Endothelial cell of umbilical vein (primary cell): Measurements from ENCODE around the gene MMP28. TPM values are rescaled to one million over a fixed set of nuclear protein-coding genes. Genes with fewer than 3 reads are reported as not detected.

Experiments used
- BruUV-seq: library from RNA; stranded (reverse); fragments of 400-500 nt; replicated peaks from 2 replicates; lab custom pipeline; 2021; lab: Mats Ljungman, UMichigan
- CTCF ChIA-PET: fragments of 300-600, 350-600 bp; sonication (Branson Sonifier 250); formaldehyde crosslinking; loops from one replicate; lab custom pipeline; 2021; ENCODE audit warnings: antibody characterized with exemption, inconsistent platforms; lab: Charles Lee
- POLR2A ChIA-PET: fragments of 300-600, 350-600 bp; sonication (Branson Sonifier 250); formaldehyde crosslinking; loops from one replicate; lab custom pipeline; 2021; ENCODE audit warnings: antibody characterized with exemption, inconsistent platforms; lab: Charles Lee
- DNase-seq: peaks from one replicate; pipeline ENCODE4 v3.0.0-alpha.2; 2011; ENCODE audit warnings: low read depth, low spot score
- FAIRE-seq: peaks from 2 replicates; lab custom pipeline; 2011; peaks lifted over from hg19 to GRCh38; lab: Jason Lieb, UNC
- H2AFZ ChIP-seq: 2 replicates; pipeline ENCODE4 v1.6.0; 2012; ENCODE audit warnings: low read depth, low read length, control low read depth, inconsistent platforms
- H3K27ac ChIP-seq: 2 replicates; pipeline ENCODE4 v1.5.1; 2011; ENCODE audit warnings: low read depth, mild to moderate bottlenecking, control low read depth, low read length, moderate library complexity; ENCODE audit not compliant: insufficient read depth
- H3K27me3 ChIP-seq, 2 experiments: 2 replicates each; pipeline versions ENCODE4 v1.6.0 to v1.6.1; 2011; ENCODE audit warnings: low read length in 2 of 2, mixed read lengths in 1 of 2; ENCODE audit not compliant: control insufficient read depth in 2 of 2, insufficient read depth in 2 of 2
- H3K36me3 ChIP-seq, 2 experiments: 2 replicates in 1 of 2; 3 replicates in 1 of 2; pipeline ENCODE4 v1.5.1; 2011; ENCODE audit warnings: low read length in 2 of 2, mild to moderate bottlenecking in 1 of 2, moderate library complexity in 1 of 2; ENCODE audit not compliant: control insufficient read depth in 2 of 2, insufficient read depth in 2 of 2; ENCODE audit errors: extremely low read depth in 1 of 2
- H3K4me1 ChIP-seq: 3 replicates; pipeline ENCODE4 v1.5.1; 2011; ENCODE audit warnings: mild to moderate bottlenecking, low read length; ENCODE audit not compliant: control insufficient read depth, insufficient read depth; ENCODE audit errors: extremely low read depth
- H3K4me2 ChIP-seq: 2 replicates; pipeline ENCODE4 v1.6.1; 2011; ENCODE audit warnings: low read length, control low read depth, mixed read lengths; ENCODE audit not compliant: insufficient read depth
- H3K4me3 ChIP-seq, 3 experiments: fragments of 200-600 bp in 1 of 3; sonication (generic), shearing (Covaris generic) in 1 of 3; replicated peaks in 1 of 3; 2 replicates each; pipeline ENCODE4 v1.5.1; 2011 to 2016; ENCODE audit warnings: control low read depth in 3 of 3, low read length in 3 of 3, mild to moderate bottlenecking in 2 of 3, inconsistent platforms in 1 of 3, low read depth in 1 of 3, moderate library complexity in 1 of 3; ENCODE audit not compliant: insufficient read depth in 1 of 3
- H3K79me2 ChIP-seq: 2 replicates; pipeline ENCODE4 v1.6.0; 2012; ENCODE audit warnings: low read length, inconsistent platforms; ENCODE audit not compliant: control insufficient read depth, insufficient read depth
- H3K9ac ChIP-seq: replicated peaks from 2 replicates; pipeline ENCODE3; 2011; ENCODE audit warnings: low read length, control low read depth; ENCODE audit not compliant: insufficient read depth; ENCODE audit errors: extremely low read depth
- H3K9me1 ChIP-seq: replicated peaks from 3 replicates; pipeline ENCODE4 v1.6.0; 2011; ENCODE audit warnings: mild to moderate bottlenecking, low read length; ENCODE audit not compliant: control insufficient read depth, insufficient read depth; ENCODE audit errors: extremely low read depth
- H3K9me3 ChIP-seq: replicated peaks from 2 replicates; pipeline ENCODE4 v1.5.1; 2012; ENCODE audit warnings: low read length, inconsistent platforms; ENCODE audit not compliant: control insufficient read depth, insufficient read depth
- H4K20me1 ChIP-seq: replicated peaks from 2 replicates; pipeline ENCODE3; 2011; ENCODE audit warnings: mild to moderate bottlenecking, low read length; ENCODE audit not compliant: control insufficient read depth, insufficient read depth; ENCODE audit errors: extremely low read depth
- CTCF ChIP-seq, 2 donors: IDR thresholded peaks; 1 replicate in 1 of 2; 2 replicates in 1 of 2; pipeline ENCODE4 v1.5.1; 2011; ENCODE audit warnings: low read length in 2 of 2, mild to moderate bottlenecking in 2 of 2, moderate library complexity in 2 of 2, control low read depth in 1 of 2, inconsistent platforms in 1 of 2, low read depth in 1 of 2; ENCODE audit not compliant: insufficient read depth in 1 of 2; ENCODE audit errors: extremely low read depth in 1 of 2
- EZH2 ChIP-seq: IDR thresholded peaks from 2 replicates; pipeline ENCODE4 v1.6.1; 2012; ENCODE audit warnings: borderline replicate concordance, low read depth, mild to moderate bottlenecking, moderate library complexity, low read length, inconsistent platforms; ENCODE audit not compliant: severe bottlenecking
- FOS ChIP-seq: IDR thresholded peaks from 2 replicates; pipeline ENCODE4 v1.6.1; 2011; ENCODE audit warnings: mild to moderate bottlenecking, low read length, moderate library complexity, borderline replicate concordance; ENCODE audit not compliant: insufficient read depth
- GATA2 ChIP-seq: IDR thresholded peaks from 2 replicates; pipeline ENCODE4 v1.7.0; 2011; ENCODE audit warnings: low read depth, mild to moderate bottlenecking, moderate library complexity, mixed read lengths, low read length; ENCODE audit not compliant: insufficient read length, insufficient read depth
- JUN ChIP-seq: IDR thresholded peaks from 2 replicates; pipeline ENCODE4 v1.6.1; 2011; ENCODE audit warnings: borderline replicate concordance, low read depth; ENCODE audit not compliant: insufficient read length, insufficient read depth
- MAX ChIP-seq: IDR thresholded peaks from 2 replicates; pipeline ENCODE4 v1.6.1; 2011; ENCODE audit not compliant: insufficient read depth, insufficient read length
- MYC ChIP-seq: IDR thresholded peaks from one replicate; pipeline ENCODE4 v1.6.1; 2011; ENCODE audit warnings: mild to moderate bottlenecking, low read depth, low read length
- POLR2A ChIP-seq: IDR thresholded peaks from 2 replicates; pipeline ENCODE4 v1.6.1; 2012; ENCODE audit warnings: low read depth, mild to moderate bottlenecking, control low read depth, low read length
- POLR2AphosphoS5 ChIP-seq: IDR thresholded peaks from 2 replicates; pipeline ENCODE4 v1.6.1; 2012; ENCODE audit warnings: low read depth, mild to moderate bottlenecking, control low read depth, low read length, moderate library complexity; ENCODE audit not compliant: insufficient read depth
- dilution Hi-C: fragments of 300-500 bp; cut with MboI; formaldehyde crosslinking; loops from one replicate; pipeline ENCODE4 v1.15.0; 2019; ENCODE audit warnings: low sequenced_read_pairs; ENCODE audit not compliant: extremely low pct_ligation_motif_present
- intact Hi-C: fragments of 100-400 bp; cut with micrococcal nuclease; formaldehyde crosslinking; loops from one replicate; pipeline ENCODE4 v1.10.0; 2022
- polyA plus RNA-seq, 4 experiments: library from polyadenylated mRNA; depleted of rRNA in 3 of 4; stranded (reverse) in 3 of 4; unstranded in 1 of 4; fragments of >200 nt; gene quantifications; 2 replicates each; pipeline versions ENCODE4 v1.2.1 to v1.2.3, GENCODE V29; 2011 to 2012; ENCODE audit warnings: missing spikeins in 1 of 4
- total RNA-seq: library from RNA; stranded (reverse); gene quantifications from 2 replicates; pipeline ENCODE4 v1.2.3, GENCODE V29; 2021

The MMP28 gene
- total and polyA plus RNA-seq, 2 donors (not counting 3 experiments of a cell fraction or from before 2014, with no cell fraction given), result 6.1 to 7.1 TPM

GRCh38 chr17:35742896-35743477 is 52.5 kb downstream of the MMP28 start:
- ChIA-PET POLR2A (no interaction called here), CTCF (interaction anchor here (0.9 to 1.5 kb wide), 2 partner anchors 21 to 130 kb away, joined by 4 to 10 read pairs; no protein-coding TSS in a partner anchor)
- no TSS peak for BruUV-seq
- H3K4me3 ChIP-seq, result no peak overlapping the region
- H3K9me1 ChIP-seq, result no peaks in the 10 kb centered on the region
- no peak for FAIRE-seq
- intact Hi-C loops (no loop called here), dilution Hi-C loops (loop anchor here (25.0 kb wide), 1 partner anchor 131 kb away; no protein-coding TSS in a partner anchor)
- no peaks in the 10 kb centered on the region for H3K9me3 ChIP-seq
- no peak overlapping the region for H3K27ac ChIP-seq
- no peaks in the 10 kb centered on the region for H3K4me1 ChIP-seq
- no peak overlapping the region for H3K9ac ChIP-seq
- peaks cover 31 to 37% of the 10 kb centered on the region in 2 experiments for H3K27me3 ChIP-seq
- H4K20me1 ChIP-seq, result no peaks in the 10 kb centered on the region
- no peak for DNase-seq
- H3K4me2 ChIP-seq, result no peak overlapping the region
- H3K79me2 ChIP-seq, result no peaks in the 10 kb centered on the region
- no peak overlapping the region for H2AFZ ChIP-seq
- TF ChIP-seq FOS (no peak), MAX (no peak), CTCF (IDR thresholded peaks at IDR 0.05; ENCODE audit: extremely low read depth in 1 of 2, insufficient read depth in 1 of 2, low read depth in 1 of 2, low read length in 2 of 2) (no peak), POLR2A (no peak), MYC (no peak), POLR2AphosphoS5 (no peak), JUN (no peak), EZH2 (no peak), GATA2 (no peak)
- no peaks in the 10 kb centered on the region for H3K36me3 ChIP-seq
